HepG2 (cell line): Measurements from ENCODE around the gene TMEM108.

ENCODE experiments used
- E2F1 ChIP-seq: sonication (generic); formaldehyde crosslinking; IDR thresholded peaks from 2 replicates; pipeline ENCODE4 v1.5.0; 2020; ENCODE audit warnings: missing genetic modification reagents
- MEIS2 ChIP-seq: sonication (generic); formaldehyde crosslinking; IDR thresholded peaks from 2 replicates; pipeline ENCODE4 v1.9.0; 2021; ENCODE audit warnings: mild to moderate bottlenecking, missing genetic modification reagents
- MYC ChIP-seq: sonication (generic); formaldehyde crosslinking; IDR thresholded peaks from 2 replicates; pipeline ENCODE4 v1.9.0; 2021; ENCODE audit warnings: missing genetic modification reagents, borderline replicate concordance
- NKX3-1 ChIP-seq: sonication (generic); formaldehyde crosslinking; IDR thresholded peaks from 2 replicates; pipeline ENCODE4 v1.5.0; 2020; ENCODE audit warnings: missing genetic modification reagents
- POLR2A ChIP-seq, 2 experiments: IDR thresholded peaks; 2 replicates each; pipeline ENCODE4 v1.6.1; 2011; ENCODE audit warnings: low read depth in 2 of 2, low read length in 2 of 2, mild to moderate bottlenecking in 1 of 2, moderate library complexity in 1 of 2; ENCODE audit not compliant: insufficient read depth in 1 of 2
- SRSF9 ChIP-seq: fragments of 200-400 bp; formaldehyde crosslinking; IDR thresholded peaks from 2 replicates; pipeline ENCODE4 v1.6.1; 2018; ENCODE audit warnings: borderline replicate concordance, mild to moderate bottlenecking, low read depth, low read length; ENCODE audit not compliant: insufficient read depth, poor library complexity, severe bottlenecking
- STAT5B ChIP-seq: sonication (generic); formaldehyde crosslinking; IDR thresholded peaks from 2 replicates; pipeline ENCODE4 v1.4.0; 2020; ENCODE audit warnings: missing genetic modification reagents
- SUZ12 ChIP-seq: fragments of 150-350 bp; IDR thresholded peaks from 2 replicates; pipeline ENCODE4 v1.6.1; 2014; ENCODE audit warnings: low read depth, low read length
- ZNF121 ChIP-seq: sonication (generic); formaldehyde crosslinking; IDR thresholded peaks from 2 replicates; pipeline ENCODE4 v1.5.0; 2020; ENCODE audit warnings: mild to moderate bottlenecking, missing genetic modification reagents
- ZNF24 ChIP-seq: fragments of 450-650 bp; IDR thresholded peaks from 2 replicates; pipeline ENCODE4 v1.6.1; 2017; ENCODE audit warnings: antibody characterized with exemption, mild to moderate bottlenecking
- TF ChIP-seq, protein P1 (sequence below): sonication (generic); formaldehyde crosslinking; IDR thresholded peaks from 2 replicates; pipeline ENCODE4 v1.5.1; 2020; ENCODE audit warnings: mild to moderate bottlenecking, missing genetic modification reagents

- TF ChIP-seq MYC (CRISPR knock-in tag) (no peak), SUZ12 (no peak), ZNF121 (CRISPR knock-in tag) (no peak), POLR2A (IDR thresholded peaks at IDR 0.05; ENCODE audit: insufficient read depth in 1 of 2, low read depth in 2 of 2, low read length in 2 of 2) (no peak), NKX3-1 (CRISPR knock-in tag) (no peak), SRSF9 (no peak), MEIS2 (CRISPR knock-in tag) (no peak), ZNF24 (no peak), E2F1 (CRISPR knock-in tag) (no peak), STAT5B (CRISPR knock-in tag) (no peak)
- TF ChIP-seq, protein P1, sequence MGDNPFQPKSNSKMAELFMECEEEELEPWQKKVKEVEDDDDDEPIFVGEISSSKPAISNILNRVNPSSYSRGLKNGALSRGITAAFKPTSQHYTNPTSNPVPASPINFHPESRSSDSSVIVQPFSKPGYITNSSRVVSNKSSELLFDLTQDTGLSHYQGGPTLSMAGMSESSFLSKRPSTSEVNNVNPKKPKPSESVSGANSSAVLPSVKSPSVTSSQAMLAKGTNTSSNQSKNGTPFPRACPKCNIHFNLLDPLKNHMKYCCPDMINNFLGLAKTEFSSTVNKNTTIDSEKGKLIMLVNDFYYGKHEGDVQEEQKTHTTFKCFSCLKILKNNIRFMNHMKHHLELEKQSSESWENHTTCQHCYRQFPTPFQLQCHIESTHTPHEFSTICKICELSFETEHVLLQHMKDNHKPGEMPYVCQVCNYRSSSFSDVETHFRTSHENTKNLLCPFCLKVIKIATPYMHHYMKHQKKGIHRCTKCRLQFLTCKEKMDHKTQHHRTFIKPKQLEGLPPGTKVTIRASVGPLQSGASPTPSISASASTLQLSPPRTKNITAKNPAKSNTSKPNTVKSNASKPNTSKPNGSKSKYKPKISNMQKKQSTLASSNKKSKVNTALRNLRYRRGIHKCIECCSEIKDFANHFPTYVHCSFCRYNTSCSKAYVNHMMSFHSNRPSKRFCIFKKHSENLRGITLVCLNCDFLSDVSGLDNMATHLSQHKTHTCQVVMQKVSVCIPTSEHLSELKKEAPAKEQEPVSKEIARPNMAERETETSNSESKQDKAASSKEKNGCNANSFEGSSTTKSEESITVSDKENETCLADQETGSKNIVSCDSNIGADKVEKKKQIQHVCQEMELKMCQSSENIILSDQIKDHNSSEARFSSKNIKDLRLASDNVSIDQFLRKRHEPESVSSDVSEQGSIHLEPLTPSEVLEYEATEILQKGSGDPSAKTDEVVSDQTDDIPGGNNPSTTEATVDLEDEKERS (CRISPR knock-in tag), result no peak
Observed at GRCh38 chr3:133025546-133025945, 12.6 kb upstream of the TMEM108 start.
